NCI-H2227 (cell line): ENCODE measurements around the gene YWHAQ.
"Not testable (repeated sequence)": the region's sequence is repeated elsewhere in the genome, so short reads cannot be mapped to it uniquely, and the experiment has no call there.

Source experiments
- DNase-seq: peaks from one replicate; lab custom pipeline; 2025; ENCODE audit not compliant: unreplicated experiment; lab: John Stamatoyannopoulos, UW

The YWHAQ gene

DNA sequence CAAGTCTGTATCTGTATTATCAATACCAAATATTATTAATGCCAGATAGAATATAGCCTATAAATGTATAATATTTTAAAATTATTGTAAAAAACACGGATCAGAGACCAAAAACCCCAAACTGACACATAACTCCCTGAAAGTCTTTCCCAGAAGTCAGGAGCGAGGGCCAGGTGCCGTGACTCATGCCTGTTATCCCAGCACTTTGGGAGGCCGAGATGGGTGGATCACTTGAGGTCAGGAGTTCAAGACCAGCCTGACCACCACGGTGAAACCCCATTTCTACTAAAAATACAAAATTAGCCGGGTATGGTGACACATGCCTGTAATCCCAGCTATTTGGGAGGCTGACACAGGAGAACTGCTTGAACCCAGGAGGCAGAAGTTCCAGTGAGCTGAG is 35.5 kb downstream of the YWHAQ start:
- not testable (repeated sequence) for DNase-seq

DNA sequence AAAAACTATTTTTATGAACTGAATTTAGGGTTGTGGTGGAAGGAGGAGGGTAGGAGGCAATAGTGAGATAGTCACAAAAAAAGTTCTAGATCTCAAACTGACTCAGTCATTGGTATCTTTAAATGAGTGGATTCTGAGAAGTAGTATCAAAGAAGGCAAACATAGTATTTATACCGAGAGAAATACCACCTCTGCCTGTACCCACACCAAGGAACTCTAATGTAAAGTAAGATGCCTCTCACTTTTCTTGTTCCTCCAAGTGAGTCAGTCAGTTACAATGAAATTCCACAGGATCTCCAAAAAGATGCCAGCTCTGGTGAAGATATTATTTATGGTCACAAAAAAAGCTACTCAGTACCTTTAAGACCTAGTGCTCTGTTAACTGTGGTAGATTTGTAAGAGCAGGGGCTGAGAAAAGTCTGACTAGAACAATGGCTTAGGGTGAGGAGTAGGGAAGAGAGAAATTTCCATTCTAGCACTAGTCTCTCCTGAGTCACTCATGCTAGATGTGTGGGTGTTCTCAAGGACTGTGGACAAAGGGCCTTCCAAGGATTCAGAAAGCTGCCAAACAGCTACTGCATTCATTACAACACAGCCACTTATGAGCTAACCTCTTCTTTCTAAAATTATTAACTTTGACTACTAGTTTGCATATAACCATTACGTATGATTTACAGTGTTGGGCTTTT is 36.3 kb downstream of the YWHAQ start:
- DNase-seq, result no peak

DNA sequence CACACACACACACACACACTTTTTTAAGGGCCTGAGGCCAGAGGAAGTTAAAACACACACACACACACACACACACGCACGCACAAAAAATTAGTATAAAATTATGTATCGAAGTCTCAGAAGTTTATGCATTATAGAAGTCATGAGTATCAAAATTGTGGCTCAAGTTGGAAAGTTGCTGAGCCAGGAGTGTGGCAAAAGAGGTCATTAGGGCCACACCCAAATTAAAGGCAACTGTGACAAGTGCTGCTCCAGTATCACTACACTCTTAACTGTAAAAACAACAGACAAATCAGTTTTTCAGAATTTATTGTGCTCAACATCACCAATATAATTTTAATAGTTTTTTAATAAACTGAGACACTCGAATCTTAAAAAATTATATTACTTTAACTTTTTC is 36.9 kb downstream of the YWHAQ start:
- DNase-seq, result no peak

DNA sequence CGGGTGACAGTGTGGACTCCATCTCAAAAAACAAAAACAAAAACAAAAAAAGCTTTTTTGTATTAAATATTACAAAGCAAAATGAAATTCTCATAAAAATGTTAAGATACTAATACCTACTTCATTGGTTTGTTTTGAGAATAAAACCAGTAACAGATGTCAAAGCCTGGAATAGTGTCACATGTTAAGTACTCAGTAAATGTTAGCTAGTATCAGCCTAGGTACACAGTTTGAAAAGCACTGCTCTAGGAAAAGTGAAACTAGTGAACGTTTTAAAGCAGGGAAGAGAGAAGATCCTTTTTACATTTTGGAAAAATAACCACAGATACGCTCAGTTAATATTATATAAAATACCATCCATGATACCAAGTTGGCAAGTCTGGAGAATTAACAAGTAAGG is 38.1 kb downstream of the YWHAQ start:
- no peak for DNase-seq

DNA sequence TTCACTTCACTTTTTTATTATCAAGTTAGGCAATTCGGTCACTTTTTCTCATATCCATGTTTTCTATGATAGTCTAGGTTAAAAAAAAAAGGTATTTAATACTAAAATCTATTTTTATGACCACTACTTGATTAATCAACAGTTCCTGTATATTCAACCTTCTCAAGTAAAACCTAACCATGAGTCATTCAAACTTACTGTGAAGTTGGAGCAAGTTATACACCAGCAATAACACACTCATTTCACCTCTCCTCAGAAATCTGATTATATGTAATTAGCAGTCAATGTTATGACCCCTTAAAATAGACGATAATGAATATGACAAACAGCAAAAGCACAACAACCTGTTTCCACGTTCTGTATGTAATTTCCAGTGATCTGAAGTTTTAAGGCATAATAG is 40.2 kb downstream of the YWHAQ start:
- no peak for DNase-seq

DNA sequence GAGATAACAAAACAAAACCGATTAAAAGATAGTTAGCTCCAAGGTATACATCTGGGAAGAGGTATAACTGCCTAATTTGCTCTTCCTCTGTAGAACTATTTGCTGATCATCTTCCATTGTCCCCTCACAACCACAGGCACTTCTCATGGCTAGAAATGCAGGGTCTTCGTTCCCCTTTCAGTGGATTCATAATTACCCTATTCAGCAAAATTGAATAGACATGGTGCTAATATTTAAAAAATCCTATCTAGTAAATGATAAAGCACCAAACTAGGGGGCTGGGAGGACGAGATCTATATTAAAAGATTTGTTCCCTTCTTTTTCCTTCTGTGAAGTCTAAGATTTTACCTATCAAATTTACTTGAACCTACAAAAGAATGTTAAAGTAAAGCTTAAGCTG is 44.3 kb downstream of the YWHAQ start:
- DNase-seq, result no peak

DNA sequence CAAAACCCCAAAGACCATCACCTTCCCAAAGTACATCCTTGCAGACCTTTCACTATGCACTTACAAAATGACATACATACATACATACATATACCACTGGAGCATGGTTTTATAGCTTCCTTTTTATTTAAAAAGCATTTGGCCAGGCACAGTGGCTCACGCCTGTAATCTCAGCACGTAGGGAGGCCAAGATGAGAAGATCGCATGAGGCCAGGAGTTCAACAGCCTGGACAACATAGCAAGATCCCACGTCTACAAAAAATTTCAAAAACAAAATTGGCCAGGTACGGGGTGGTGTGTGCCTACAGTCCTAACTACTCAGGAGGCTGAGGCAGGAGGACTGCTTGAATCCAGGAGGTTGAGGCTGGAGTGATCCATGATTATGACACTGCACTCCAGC is 45.3 kb downstream of the YWHAQ start:
- no peak for DNase-seq

DNA sequence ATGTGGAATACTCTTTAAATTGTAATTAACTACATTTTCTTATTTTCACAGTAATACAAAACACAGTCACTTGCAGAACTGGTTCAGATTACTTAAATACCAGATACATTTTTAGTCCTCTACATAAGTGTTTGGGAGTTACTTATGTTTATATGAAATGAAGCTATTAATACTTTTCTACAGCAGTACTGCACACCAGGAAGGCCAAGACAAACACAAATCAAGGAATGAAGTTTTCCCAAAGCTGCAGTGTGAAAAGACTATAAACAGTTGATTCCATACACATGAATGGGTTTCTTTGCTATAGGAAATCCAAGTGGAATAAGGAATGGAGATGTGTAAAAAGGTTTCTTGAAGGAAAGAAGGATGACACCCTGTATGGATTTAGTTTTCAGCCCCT is 45.9 kb downstream of the YWHAQ start:
- not testable (repeated sequence) for DNase-seq

DNA sequence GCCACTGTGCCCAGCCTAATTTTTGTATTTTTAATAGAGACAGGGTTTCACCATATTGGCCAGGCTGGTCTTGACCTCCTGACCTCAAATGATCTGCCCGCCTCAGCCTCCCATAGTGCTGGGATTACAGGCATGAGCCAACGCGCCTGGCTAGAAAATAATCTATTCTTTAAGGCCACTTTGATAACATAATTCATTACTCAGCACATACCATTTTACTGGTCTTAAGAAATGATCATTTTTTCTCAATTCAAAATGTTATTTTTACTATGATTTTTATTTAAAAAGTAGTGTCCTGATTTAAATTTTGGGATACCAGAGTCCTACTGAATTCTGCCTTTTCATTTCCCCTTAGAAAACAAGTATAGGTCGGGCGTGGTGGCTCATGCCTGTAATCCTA is 48.2 kb downstream of the YWHAQ start:
- DNase-seq, result no peak

DNA sequence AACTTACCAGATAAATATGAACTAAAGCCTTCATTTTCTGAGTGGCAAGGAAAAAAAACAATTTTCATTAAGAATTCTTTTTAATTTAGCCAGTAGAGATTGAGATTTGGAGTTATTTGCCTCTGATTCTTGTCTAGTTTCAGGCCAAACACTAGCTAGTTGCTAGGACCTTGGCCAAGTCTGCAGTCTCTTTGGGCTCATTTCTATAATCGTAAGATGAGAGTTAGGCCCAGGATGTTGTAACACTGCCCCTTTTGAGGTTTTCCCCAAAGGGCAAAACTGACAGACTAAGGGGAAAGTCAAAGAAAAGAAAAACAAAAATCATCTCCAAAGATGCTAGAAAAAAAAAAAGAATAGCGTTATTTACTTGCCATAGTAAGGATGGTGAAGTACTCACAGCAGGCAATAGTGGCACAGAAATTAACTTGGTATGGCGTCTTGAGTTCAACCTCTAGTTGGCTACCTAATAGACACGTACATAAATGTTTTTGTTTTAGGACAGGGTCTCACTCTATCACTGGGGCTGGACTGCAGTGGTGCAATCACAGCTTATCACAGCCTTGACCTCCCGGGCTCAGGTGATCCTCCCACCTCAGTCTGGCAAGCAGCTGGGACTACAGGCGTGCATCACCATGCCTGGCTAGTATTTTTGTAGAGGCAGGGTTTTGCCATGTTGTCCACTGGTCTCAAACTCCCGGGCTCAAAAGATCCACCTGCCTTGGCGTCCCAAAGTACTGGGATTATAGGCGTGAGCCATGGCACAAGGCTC is 52.1 kb downstream of the YWHAQ start:
- DNase-seq, result no peak

DNA sequence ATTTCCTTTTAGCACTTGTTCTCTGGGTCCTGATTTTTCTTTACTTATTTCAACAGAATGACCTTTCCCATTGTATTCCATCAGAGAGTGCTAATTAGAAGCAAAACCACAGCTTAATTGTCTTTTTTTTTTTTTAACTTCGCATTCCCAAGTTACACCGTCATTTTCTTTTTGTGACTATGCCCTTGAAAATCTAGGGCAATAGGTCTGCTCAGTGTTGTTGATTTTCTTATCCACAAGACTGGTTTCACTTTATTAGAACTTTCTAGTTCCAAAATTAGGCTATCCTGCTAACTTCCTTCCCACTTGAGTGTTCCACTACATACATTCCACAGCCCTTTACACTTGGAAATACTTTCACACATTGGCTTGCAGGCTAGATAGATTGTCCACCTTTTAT is 56.5 kb downstream of the YWHAQ start:
- no peak for DNase-seq

DNA sequence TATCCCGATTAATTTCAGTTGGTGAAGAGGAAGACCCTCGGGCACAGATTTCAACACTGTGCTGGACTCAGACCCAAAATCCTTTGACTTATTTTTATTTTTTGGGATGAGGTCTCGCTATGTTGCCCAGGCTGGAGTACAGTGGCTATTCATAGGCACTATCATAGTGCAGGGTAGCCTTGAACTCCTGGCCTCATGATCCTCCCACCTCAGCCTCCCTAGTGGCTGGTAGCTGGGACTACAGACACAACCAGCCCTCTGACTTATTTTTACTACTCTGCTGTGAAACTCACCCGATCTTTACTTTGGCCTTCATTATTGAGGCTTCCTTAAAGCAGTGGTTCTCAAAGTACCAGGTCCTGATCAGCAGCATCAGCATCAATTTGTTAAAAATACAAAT is 57.0 kb downstream of the YWHAQ start:
- no peak for DNase-seq

DNA sequence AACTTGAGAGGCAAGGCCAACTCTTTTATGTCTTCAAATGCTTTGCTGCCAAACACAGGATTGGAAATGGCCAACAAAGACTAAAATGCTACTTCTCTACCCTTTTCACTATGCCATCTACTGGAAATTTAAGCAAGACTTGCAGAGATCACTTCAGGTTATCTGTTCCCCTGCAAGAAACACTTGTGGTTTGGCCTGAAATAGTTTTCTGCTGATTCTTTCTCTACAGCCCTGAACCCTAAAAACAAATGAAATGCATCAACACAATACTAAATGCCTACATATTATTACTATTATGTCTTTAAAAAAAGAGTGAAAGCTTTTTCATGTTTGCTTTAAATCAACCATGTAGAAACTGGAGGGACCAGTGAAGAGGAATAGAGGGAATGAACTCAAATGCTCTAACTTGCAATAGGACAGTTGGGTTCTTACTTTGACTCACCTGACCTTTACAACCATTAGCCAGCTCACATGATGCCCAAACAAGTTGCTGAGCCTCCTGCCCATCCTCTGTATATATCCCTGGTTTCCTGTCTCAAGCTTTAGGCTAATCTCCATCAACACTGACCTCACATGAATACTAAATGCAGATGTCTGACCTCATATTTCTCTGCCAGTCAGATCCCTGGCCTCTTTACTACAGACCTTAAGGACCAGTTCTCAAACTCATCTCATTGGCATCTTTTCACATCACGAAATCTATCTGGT is 57.6 kb downstream of the YWHAQ start:
- no peak for DNase-seq

DNA sequence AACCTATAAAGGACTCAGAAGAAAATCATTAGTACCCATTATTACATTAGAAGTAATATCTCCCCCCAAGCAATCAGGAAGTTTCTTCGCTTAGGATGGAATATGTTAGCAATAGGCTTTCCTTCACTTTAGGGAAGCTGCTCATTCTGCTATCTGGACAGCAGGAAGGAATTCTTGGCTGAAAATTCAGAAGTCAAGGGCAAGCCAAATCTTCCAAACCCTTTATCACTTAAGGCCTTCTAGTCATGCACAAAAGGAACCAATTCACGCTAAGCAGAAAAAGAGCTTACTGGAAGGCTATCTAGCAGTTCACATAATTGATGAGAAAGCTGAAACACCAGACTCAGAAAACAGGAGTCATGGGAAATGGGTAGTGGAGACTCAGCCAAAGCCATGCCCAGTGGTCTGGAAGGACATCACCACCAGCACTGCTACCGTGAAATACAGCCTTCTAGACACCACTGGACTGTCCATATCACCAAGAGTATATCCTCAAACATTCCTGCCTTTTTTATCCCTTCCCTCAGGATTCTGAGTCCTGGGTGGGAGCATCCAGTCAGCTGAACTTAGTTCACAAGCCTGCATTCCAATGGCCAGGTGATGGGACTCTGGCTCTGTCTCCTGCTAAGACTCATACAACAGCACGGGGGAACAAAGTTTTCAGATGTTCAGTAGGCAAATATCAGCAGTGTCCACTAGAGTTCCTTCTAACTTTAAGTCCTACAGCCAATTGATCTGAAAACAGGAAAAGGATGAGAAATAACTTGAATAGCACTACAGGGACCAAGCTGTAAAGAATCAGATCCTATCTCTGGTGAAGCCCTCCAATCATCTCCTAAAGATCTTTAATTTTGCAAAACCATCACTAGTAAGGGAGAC is 60.4 kb downstream of the YWHAQ start:
- DNase-seq, result no peak

DNA sequence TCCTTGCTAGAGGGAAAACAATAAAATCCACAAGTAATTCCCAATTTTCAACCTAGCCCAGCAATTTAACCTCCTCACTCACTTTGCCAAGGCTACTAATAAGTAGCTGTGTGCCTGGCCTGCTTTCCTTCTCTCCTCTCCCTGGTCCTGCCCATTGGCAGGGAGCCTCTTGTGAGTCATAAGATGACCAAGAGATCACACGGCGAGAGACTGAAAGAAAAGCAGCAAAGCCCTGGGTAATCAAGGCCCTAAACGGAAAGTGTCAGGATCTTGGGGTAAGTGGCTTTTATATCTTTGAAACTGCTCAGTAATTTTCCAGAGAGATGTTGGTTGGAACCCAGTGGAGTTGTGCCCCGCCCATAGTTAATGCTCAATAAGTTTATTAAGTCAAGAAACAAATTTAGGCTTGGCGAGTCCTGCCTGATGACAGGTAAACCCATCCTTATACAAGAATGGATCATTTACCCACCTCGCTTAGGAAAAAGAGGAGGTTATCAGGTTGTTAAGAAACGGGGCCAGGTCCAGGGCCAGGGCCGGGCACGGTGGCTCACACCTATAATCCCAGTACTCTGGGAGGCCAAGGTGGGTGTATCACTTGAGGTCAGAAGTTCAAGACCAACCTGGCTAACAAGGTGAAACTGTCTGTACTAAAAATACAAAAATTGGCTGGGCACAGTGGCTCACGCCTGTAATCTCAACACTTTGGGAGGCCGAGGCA is 65.2 kb downstream of the YWHAQ start:
- DNase-seq, result peak; percentile 68

DNA sequence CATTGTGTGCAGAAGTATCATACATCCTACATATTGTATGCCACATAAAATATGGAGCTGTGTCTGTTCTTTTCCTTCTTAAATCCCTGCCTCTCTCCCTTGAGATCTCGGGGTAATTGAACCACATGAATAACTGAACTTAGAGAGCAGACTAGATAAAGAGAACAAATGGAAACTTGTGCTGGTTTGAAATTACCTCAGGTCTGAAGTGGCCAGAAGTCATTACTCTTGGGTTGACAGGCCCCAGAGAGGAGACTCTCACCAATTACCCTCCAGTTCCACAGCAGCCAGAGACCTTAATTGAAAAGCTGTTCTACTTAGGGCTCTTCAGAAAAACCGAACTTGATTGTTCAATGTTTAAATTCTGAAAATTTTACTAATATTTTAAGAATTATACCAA is 70.2 kb downstream of the YWHAQ start:
- peak; percentile 73 for DNase-seq

DNA sequence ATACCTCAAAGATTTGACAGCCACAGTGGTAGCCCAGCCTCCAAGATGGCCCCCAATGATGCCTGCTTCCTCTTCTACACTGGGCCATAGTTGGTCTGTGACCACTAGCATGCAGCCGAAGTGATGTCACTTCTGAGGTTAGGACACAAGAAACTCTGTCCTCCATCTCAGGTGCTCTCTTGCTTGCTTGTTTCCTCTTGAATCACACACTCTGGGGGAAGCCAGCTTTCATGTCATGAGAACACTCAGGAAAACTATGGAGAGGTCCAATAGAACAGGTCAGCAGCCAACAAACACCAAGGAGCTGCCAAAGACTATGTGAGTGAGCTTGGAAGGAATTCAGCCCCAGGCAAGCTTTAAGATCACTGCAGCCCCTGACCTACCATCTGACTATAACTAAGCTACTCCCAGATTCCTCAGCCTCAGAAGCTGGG is 71.8 kb downstream of the YWHAQ start:
- DNase-seq, result no peak

DNA sequence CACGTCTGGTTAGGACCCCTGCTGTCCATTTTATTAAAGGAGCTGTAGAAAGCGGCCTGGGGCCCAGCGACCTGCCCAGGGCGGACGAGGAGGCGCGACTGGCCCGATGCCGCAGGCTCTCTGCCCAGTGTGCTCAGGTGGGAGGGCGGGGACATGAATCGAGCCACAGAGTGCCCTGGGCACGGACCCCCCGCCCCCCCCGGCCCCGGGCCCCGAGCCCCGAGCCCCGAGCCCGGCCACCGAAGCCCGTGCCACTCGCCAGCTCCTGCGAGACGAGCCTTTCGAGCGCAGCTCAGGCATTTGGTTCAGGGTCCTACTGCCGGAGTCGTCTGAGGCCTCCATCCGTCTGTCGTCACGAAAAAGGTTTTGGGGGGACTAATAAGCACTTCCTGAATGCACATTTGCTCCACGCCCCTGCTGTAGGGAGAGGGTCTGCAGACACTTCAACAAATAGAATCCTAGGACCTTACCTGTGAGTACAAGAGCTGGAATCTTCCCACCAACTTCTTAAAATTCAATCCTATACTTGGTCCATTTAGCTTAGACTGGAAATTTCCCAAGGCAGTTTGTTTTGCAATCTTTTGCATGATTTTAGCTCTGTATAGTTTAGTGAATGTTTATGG is 74.6 kb downstream of the YWHAQ start:
- peak; percentile 83 for DNase-seq

DNA sequence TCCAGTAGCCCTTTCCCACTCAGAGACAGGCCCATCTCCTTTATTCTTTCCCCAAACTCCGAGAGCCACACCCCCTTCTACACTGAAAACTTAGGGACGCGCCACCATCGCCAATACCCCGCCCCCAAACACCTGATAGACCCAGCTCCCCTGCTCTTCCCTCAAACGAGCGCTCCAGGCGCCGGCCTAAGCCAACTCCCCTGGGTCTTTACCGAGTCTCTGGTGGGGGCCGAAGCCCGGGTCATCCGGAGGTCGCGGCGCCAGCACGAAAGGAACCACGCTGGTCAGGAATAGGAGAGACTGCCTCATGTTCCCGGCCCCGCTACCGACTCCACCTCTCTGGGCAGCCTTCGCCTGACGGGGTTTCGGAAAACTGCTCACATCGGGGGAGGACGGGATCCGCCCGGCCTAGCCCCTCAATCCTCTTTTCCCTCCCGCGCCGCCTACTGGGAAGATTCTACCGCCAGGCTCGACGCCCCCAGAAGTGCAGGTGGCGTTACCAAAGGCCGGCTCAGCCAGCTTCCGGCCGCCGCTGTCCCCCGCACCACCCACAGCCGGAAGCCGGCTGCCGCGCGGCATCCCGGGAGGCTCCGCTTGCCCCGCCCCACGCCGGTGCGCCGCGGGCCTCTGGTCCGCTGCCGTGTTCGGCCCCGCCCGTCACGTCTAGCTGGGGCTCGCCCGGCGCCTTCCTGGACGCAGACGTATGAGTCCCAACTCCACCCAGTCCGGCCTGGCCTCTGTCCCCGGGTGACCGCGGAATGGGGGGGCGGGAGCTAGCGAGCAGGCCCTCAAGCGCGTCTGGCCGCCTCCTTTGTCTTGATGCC is 75.3 kb downstream of the YWHAQ start, which contains the start of gene ADAM17:
Gene ADAM17, minus strand, starts transcription at position 534 of the 824 bp plus-strand sequence. Its CDS starts 225 bp downstream, at position 309.
- DNase-seq, result peak; percentile 98
